ES-I3 (cell line): Measurements from ENCODE around the gene METTL26.

ENCODE experiments used
- H3K36me3 ChIP-seq: 2 replicates; pipeline ENCODE4 v1.6.1; 2013; ENCODE audit warnings: mild to moderate bottlenecking, low read length, control low read depth, moderate library complexity; ENCODE audit not compliant: insufficient read depth
- H3K4me1 ChIP-seq: 2 replicates; pipeline ENCODE4 v1.6.1; 2013; ENCODE audit warnings: mild to moderate bottlenecking, control low read depth, low read length; ENCODE audit not compliant: insufficient read depth
- H3K9ac ChIP-seq: 2 replicates; pipeline ENCODE4 v1.6.1; 2013; ENCODE audit warnings: low read depth, mild to moderate bottlenecking, low read length, moderate library complexity
- H3K9me3 ChIP-seq: 2 replicates; pipeline ENCODE4 v1.6.1; 2013; ENCODE audit warnings: mild to moderate bottlenecking, low read length, moderate library complexity; ENCODE audit not compliant: control insufficient read depth, insufficient read depth

Gene METTL26

GRCh38 chr16:630249-630814 lies 5.8 kb downstream of the METTL26 start:
- peaks cover 11% of the 10 kb centered on the region; the same call in 1 of the 2 replicates for H3K4me1 ChIP-seq
- no peak overlapping the region for H3K9ac ChIP-seq
- H3K36me3 ChIP-seq = no peaks in the 10 kb centered on the region; the same call in 1 of the 2 replicates
- no peaks in the 10 kb centered on the region for H3K9me3 ChIP-seq

GRCh38 chr16:629833-630248 lies 6.3 kb downstream of the METTL26 start:
- H3K36me3 ChIP-seq = no peaks in the 10 kb centered on the region; the same call in 1 of the 2 replicates
- H3K9me3 ChIP-seq = no peaks in the 10 kb centered on the region
- H3K4me1 ChIP-seq = peaks cover 11% of the 10 kb centered on the region; the same call in 1 of the 2 replicates
- H3K9ac ChIP-seq = no peak overlapping the region

- Histone ChIP-seq H3K36me3 (no peaks in the 10 kb centered on the region; the same call in 1 of the 2 replicates), H3K9ac (no peak overlapping the region), H3K9me3 (no peaks in the 10 kb centered on the region), H3K4me1 (peaks cover 11% of the 10 kb centered on the region; the same call in 1 of the 2 replicates)
Measured at GRCh38 chr16:629185-629832, 6.8 kb downstream of the METTL26 start.

- Histone ChIP-seq H3K4me1 (peaks cover 11% of the 10 kb centered on the region; the same call in 1 of the 2 replicates), H3K9ac (no peak overlapping the region), H3K36me3 (no peaks in the 10 kb centered on the region; the same call in 1 of the 2 replicates), H3K9me3 (no peaks in the 10 kb centered on the region)
Measured at GRCh38 chr16:628321-629061, 7.6 kb downstream of the METTL26 start.

- H3K9ac ChIP-seq = no peak overlapping the region
- no peaks in the 10 kb centered on the region for H3K9me3 ChIP-seq
- H3K4me1 ChIP-seq = peaks cover 16% of the 10 kb centered on the region; the same call in 1 of the 2 replicates
- H3K36me3 ChIP-seq = no peaks in the 10 kb centered on the region; the same call in 1 of the 2 replicates
Measured at GRCh38 chr16:627454-628239, 8.5 kb downstream of the METTL26 start.

GRCh38 chr16:626787-627453 lies 9.2 kb downstream of the METTL26 start:
- H3K9me3 ChIP-seq = no peaks in the 10 kb centered on the region
- H3K9ac ChIP-seq = no peak overlapping the region
- H3K36me3 ChIP-seq = no peaks in the 10 kb centered on the region; the same call in 1 of the 2 replicates
- H3K4me1 ChIP-seq = peaks cover 17% of the 10 kb centered on the region; the same call in 1 of the 2 replicates

GRCh38 chr16:625977-626765 lies 9.9 kb downstream of the METTL26 start:
- no peaks in the 10 kb centered on the region; the same call in 1 of the 2 replicates for H3K36me3 ChIP-seq
- no peaks in the 10 kb centered on the region for H3K9me3 ChIP-seq
- H3K4me1 ChIP-seq = peaks cover 21% of the 10 kb centered on the region; the same call in 1 of the 2 replicates
- H3K9ac ChIP-seq = no peak overlapping the region

GRCh38 chr16:625117-625976 lies 10.8 kb downstream of the METTL26 start:
- Histone ChIP-seq H3K9me3 (no peaks in the 10 kb centered on the region), H3K36me3 (no peaks in the 10 kb centered on the region; the same call in 1 of the 2 replicates), H3K4me1 (peaks cover 20% of the 10 kb centered on the region; the same call in 1 of the 2 replicates), H3K9ac (no peak overlapping the region)

GRCh38 chr16:624526-625070 lies 11.5 kb downstream of the METTL26 start:
- Histone ChIP-seq H3K4me1 (peaks cover 18% of the 10 kb centered on the region; the same call in 1 of the 2 replicates), H3K9ac (no peak overlapping the region), H3K9me3 (no peaks in the 10 kb centered on the region), H3K36me3 (no peaks in the 10 kb centered on the region; the same call in 1 of the 2 replicates)

GRCh38 chr16:622920-623280 lies 13.2 kb downstream of the METTL26 start:
- no peak overlapping the region; the same call in 1 of the 2 replicates for H3K9ac ChIP-seq
- peaks cover 11% of the 10 kb centered on the region; the same call in 1 of the 2 replicates for H3K4me1 ChIP-seq
- no peaks in the 10 kb centered on the region for H3K9me3 ChIP-seq
- no peaks in the 10 kb centered on the region; the same call in 1 of the 2 replicates for H3K36me3 ChIP-seq

- Histone ChIP-seq H3K9me3 (no peaks in the 10 kb centered on the region), H3K36me3 (no peaks in the 10 kb centered on the region), H3K9ac (no peak overlapping the region), H3K4me1 (peaks cover 11% of the 10 kb centered on the region; the same call in 1 of the 2 replicates)
Measured at GRCh38 chr16:621526-622105, 14.5 kb downstream of the METTL26 start.
